CD4-positive, alpha-beta T cell treated with Interleukin-2 at 100 ng/mL for 4 hours (primary cell): ENCODE data around the gene TNK1.
A peak's percentile ranks its signal among the peaks of the same experiment; 100 is the strongest.
"Not testable (repeated sequence)": the region's sequence is repeated elsewhere in the genome, so short reads cannot be mapped to it uniquely, and the experiment has no call there.

ENCODE experiments used
- DNase-seq: peaks from one replicate; pipeline ENCODE4 v3.0.0-alpha.2; 2020; ENCODE audit warnings: low spot score

TNK1 gene

DNA sequence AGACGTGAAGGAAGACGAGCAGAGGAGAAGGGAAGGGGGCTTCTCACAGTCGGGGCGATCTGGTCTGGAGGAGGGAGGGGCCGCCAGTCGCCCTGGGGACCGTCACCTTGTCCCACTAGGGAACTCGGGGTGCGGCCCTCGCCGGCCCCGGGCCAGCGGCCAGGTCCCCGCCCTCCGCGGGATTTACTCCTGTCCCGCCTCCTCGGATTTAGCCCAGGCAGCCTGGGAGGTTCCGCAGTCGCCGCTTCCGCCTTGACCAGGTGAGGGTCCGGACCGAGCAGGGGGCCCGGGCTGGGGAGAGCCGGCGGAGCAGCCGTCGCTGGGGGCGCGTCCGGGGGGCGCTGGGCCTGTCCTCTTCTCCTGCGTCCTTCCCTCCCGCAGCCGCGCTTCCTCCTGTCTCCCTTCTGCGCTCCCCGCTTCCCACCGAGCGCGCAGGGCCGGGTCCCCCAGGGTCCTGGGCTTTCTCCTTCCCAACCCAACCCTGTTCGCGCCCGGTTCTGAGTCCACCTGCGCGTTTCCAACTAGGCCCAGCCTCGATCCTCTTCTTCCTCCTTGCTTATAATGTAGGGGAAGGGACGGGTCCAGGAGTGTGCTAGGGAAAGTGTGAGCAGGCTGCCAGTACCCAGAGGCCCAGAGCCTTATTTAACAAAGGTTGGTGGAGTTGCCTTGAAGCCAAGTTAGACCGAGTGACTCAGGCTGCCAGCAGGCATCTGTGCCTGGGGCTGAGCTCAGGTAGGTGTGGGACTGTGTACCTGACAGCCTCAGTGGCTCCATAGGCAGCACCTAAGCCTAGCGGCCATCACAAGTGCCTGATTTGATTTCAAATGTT lies at the start of gene TNK1:
Gene TNK1, plus strand, starts transcription at position 235 of the 829 bp plus-strand sequence. CDS start 1,838 bp downstream, outside the sequence.
- no peak for DNase-seq

DNA sequence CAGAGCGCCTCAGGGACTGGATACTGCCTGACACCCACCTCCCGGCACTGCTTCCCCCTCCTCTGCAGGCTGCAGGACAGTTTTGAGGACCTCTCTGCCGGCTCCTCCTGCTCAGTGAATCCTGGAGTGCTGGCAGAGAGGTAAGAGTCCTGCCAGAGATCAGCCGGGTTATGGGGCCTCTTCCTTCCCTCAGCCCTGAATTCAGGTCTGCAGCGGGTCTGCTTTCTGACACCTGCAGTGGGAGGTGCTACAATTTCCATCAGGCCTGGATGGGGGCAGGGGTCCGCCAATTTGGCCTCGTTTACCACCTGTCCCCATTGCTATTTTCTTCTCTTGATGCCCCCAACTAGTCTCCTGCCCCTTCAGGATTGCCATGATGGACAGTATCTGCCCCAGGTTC lies 48.8 kb upstream of the TNK1 start:
- no peak for DNase-seq

- DNase-seq, result peak; percentile 61
Observed at GRCh38 chr17:7332600-7333069, 48.3 kb upstream of the TNK1 start.

- DNase-seq, result no peak
Observed at GRCh38 chr17:7334938-7335538, 45.9 kb upstream of the TNK1 start.

- not testable (repeated sequence) for DNase-seq
Observed at GRCh38 chr17:7335765-7336164, 45.1 kb upstream of the TNK1 start.

GRCh38 chr17:7336240-7337175 lies 44.4 kb upstream of the TNK1 start, which contains the start of gene ACAP1:
Gene ACAP1 (plus strand): TSS chr17:7336529. CDS start chr17:7336735, 206 bp downstream.
- peak; percentile 87 for DNase-seq

DNA sequence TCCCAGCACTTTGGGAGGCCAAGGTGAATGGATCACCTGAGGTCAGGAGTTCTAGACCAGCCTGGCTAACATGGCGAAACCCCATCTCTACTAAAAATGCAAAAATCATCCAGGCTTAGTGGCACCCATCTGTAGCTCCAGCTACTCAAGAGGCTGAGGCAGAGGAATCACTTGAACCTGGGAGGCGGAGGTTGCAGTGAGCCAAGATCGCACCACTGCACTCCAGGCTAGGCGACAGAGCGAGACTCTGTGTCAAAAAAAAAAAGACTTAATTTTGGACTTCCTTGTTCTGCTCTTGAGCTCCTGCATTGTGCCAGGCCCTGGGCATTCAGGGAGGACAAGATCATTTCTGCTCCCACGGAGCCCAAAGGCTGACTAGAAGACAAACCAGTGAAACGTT lies 43.3 kb upstream of the TNK1 start:
- DNase-seq, result not testable (repeated sequence)

- no peak for DNase-seq
Observed at GRCh38 chr17:7340179-7340578, 40.7 kb upstream of the TNK1 start.

DNA sequence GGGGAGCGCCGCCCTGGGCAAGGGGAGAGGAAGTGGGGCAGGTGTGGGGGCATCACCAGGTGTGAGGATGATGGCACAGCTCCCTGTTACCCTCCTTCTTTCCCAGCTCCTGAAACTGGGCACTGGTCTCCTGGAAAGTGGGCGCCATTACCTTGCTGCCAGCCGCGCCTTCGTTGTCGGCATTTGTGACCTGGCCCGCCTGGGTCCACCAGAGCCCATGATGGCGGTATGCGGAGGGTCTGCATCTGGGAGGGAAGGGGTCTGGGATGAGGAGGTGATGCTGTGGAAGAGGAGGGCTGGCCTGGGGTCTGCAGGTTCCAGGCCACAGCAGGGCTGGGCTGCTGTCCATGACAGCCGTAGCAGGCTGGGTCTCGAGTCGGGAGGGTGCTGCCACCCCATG lies 39.0 kb upstream of the TNK1 start:
- DNase-seq, result no peak

- no peak for DNase-seq
Observed at GRCh38 chr17:7343250-7343649, 37.6 kb upstream of the TNK1 start.

DNA sequence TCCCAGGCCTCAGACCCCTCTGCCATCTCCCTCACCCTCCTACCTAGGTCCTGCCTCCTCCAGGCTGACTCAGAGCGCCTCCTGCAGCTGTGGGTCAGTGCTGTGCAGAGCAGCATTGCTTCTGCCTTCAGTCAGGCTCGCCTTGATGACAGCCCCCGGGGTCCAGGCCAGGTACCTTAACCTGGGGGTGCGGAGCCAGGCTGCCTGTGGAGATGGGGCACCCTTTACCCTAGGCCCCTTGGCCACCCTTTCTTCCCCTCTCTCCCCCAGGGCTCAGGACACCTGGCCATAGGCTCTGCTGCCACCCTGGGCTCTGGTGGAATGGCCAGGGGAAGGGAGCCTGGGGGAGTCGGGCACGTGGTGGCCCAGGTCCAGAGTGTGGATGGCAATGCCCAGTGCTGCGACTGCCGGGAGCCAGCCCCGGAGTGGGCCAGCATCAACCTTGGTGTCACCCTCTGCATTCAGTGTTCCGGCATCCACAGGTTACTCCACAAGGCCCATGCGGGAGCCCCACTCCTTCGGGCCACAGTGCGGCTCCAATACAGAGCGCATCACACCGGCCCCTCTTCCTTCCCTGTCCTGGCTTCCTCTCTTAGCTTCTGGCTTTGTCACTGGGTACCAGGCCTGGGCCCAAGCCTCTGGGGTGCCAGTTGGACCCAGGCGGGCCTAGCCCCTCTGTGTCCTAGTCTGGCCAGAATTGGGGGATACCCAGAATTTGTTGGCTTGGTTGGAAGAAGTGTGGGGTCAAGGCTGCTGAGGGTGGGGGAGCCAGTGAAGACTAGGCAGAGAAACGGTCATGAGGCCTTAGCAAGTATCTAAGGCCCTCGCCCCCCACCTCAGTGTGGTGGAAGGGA lies 33.9 kb upstream of the TNK1 start:
- DNase-seq, result no peak

- no peak for DNase-seq
Observed at GRCh38 chr17:7347630-7348477, 33.0 kb upstream of the TNK1 start.

- no peak for DNase-seq
Observed at GRCh38 chr17:7348478-7349242, 32.2 kb upstream of the TNK1 start.

- peak; percentile 82 for DNase-seq
Observed at GRCh38 chr17:7351665-7352502, 29.0 kb upstream of the TNK1 start, which contains the start of gene KCTD11. Gene KCTD11 (plus strand): TSS chr17:7352162.

DNA sequence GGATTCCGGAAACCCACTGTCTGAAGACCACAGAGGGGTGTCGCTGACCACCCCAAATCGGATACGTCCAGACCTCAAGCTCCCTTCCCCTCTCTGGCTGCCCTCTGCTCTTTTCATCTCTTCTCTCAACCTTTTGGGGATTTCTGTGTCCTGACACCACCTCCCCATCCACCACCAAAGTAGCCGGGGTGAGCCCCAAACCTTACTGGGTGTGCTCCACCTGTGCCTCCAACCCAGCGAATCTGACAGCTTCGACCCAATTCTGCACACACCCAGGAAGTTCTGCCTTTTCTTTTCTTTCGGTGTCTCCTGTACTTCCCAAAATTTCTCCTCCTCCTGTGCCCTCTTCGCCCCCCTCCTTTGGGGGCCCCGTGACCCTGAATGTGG lies 28.4 kb upstream of the TNK1 start:
- DNase-seq, result no peak

DNA sequence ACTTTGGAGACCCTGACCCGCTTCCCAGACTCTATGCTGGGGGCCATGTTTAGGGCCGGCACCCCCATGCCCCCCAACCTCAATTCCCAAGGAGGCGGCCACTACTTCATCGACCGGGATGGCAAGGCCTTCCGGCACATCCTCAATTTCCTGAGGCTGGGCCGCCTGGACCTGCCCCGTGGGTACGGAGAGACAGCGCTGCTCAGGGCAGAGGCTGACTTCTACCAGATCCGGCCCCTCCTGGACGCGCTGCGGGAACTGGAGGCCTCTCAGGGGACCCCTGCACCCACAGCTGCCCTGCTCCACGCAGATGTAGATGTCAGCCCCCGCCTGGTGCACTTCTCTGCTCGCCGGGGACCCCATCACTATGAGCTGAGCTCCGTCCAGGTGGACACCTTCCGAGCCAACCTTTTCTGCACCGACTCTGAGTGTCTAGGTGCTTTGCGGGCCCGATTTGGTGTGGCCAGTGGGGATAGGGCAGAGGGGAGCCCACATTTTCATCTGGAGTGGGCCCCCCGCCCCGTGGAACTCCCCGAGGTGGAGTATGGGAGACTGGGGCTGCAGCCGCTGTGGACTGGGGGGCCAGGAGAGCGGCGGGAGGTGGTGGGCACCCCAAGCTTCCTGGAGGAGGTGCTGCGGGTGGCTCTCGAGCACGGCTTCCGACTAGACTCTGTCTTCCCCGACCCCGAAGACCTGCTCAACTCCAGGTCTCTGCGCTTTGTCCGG lies 27.8 kb upstream of the TNK1 start:
- no peak for DNase-seq

- DNase-seq, result peak; percentile 74
Observed at GRCh38 chr17:7354262-7354843, 26.5 kb upstream of the TNK1 start.
